GF-D8 (cell line): ENCODE data around the gene DBH.

Experiments
- DNase-seq: peaks from one replicate; lab custom pipeline; 2025; lab: John Stamatoyannopoulos, UW

DBH gene

GRCh38 chr9:133701981-133702797 lies 66.0 kb downstream of the DBH start:
- no peak for DNase-seq

- no peak for DNase-seq
Observed at GRCh38 chr9:133702798-133703590, 66.8 kb downstream of the DBH start.

GRCh38 chr9:133703591-133704399 lies 67.6 kb downstream of the DBH start:
- DNase-seq = no peak

GRCh38 chr9:133704711-133705181 lies 68.6 kb downstream of the DBH start:
- DNase-seq = no peak

GRCh38 chr9:133705576-133705975 lies 69.4 kb downstream of the DBH start:
- no peak for DNase-seq

GRCh38 chr9:133706307-133707050 lies 70.3 kb downstream of the DBH start:
- no peak for DNase-seq

- no peak for DNase-seq
Observed at GRCh38 chr9:133707065-133707762, 71.1 kb downstream of the DBH start.

GRCh38 chr9:133707763-133708245 lies 71.6 kb downstream of the DBH start:
- no peak for DNase-seq

GRCh38 chr9:133708246-133709014 lies 72.3 kb downstream of the DBH start:
- DNase-seq = no peak
